ENCODE results near the gene SASH1.

GRCh38 chr6:148577687-148578488, 235.2 kb downstream of the SASH1 start:
- TF ChIP-seq CTCF (IDR thresholded peaks at IDR 0.05) (peak; percentile 55 to 95 (median 78)), POLR2A (IDR thresholded peaks at IDR 0.05) (no peak)

Measured in heart left ventricle (tissue), 13 donors.